A673 (cell line): ENCODE measurements around the gene CHRD.

Experiments
- EZH2 ChIP-seq: fragments of 200-600 bp; sonication (generic); IDR thresholded peaks from 2 replicates; pipeline ENCODE4 v1.6.1; 2017; ENCODE audit warnings: borderline replicate concordance, low read depth, mild to moderate bottlenecking, mixed read lengths, antibody characterized with exemption, low read length; ENCODE audit not compliant: poor library complexity, severe bottlenecking
- TF ChIP-seq, protein P1 (sequence below): fragments of 300-800, 200-600 bp; sonication (generic); conservative IDR thresholded peaks from 2 replicates; pipeline ENCODE4 v1.5.1; 2017; ENCODE audit warnings: low read depth, mild to moderate bottlenecking, antibody characterized with exemption, low read length, moderate library complexity, mixed read lengths

DNA sequence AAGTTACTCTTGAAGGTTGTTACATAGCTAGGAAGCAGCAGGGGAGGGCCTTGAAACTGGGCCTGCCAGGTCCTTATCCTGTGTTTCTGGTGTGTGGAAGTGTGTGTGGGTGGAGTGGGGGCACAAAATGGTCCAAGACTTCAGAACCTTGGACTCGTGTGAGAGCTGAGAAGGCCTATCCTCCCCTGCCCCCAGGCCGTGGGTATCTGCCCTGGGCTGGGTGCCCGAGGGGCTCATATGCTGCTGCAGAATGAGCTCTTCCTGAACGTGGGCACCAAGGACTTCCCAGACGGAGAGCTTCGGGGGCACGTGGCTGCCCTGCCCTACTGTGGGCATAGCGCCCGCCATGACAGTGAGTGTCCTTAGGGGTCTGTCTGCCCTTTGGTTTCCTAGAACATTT is 4.5 kb downstream of the CHRD start:
- TF ChIP-seq, protein P1, sequence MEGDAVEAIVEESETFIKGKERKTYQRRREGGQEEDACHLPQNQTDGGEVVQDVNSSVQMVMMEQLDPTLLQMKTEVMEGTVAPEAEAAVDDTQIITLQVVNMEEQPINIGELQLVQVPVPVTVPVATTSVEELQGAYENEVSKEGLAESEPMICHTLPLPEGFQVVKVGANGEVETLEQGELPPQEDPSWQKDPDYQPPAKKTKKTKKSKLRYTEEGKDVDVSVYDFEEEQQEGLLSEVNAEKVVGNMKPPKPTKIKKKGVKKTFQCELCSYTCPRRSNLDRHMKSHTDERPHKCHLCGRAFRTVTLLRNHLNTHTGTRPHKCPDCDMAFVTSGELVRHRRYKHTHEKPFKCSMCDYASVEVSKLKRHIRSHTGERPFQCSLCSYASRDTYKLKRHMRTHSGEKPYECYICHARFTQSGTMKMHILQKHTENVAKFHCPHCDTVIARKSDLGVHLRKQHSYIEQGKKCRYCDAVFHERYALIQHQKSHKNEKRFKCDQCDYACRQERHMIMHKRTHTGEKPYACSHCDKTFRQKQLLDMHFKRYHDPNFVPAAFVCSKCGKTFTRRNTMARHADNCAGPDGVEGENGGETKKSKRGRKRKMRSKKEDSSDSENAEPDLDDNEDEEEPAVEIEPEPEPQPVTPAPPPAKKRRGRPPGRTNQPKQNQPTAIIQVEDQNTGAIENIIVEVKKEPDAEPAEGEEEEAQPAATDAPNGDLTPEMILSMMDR: no peak
- no peak for TF ChIP-seq EZH2
